Cardiac fibroblast (primary cell): ENCODE data around the gene GOSR2.

Experiments used
- DNase-seq, 2 donors: peaks; one replicate each; pipeline versions ENCODE4 v3.0.0 to v3.0.0-alpha.2; 2010; ENCODE audit warnings: low read depth in 2 of 2
- H3K4me3 ChIP-seq, 2 donors: replicated peaks in 1 of 2; 1 replicate in 1 of 2; 2 replicates in 1 of 2; pipeline ENCODE4 v1.5.1; 2011; ENCODE audit warnings: low read depth in 2 of 2, low read length in 2 of 2, mild to moderate bottlenecking in 2 of 2, moderate library complexity in 1 of 2
- CTCF ChIP-seq: IDR thresholded peaks from one replicate; pipeline ENCODE4 v1.5.1; 2011; ENCODE audit warnings: low read depth, mild to moderate bottlenecking, low read length, inconsistent platforms

The GOSR2 gene

GRCh38 chr17:46935658-46936266 is 12.8 kb downstream of the GOSR2 start:
- H3K4me3 ChIP-seq, result no peak overlapping the region
- DNase-seq, result peak; percentile 51 to 64
- no peak for TF ChIP-seq CTCF

GRCh38 chr17:46940692-46941404 is 17.9 kb downstream of the GOSR2 start:
- H3K4me3 ChIP-seq, result no peak overlapping the region
- peak; percentile 76 to 80 for DNase-seq
- peak; percentile 87 for TF ChIP-seq CTCF

- DNase-seq, result peak; percentile 83 to 88
- TF ChIP-seq CTCF, result peak; percentile 98
- H3K4me3 ChIP-seq, result no peak overlapping the region
Observed at GRCh38 chr17:46942441-46943217, 19.7 kb downstream of the GOSR2 start.

- no peak for TF ChIP-seq CTCF
- no peak for DNase-seq
Observed at GRCh38 chr17:46943218-46943500, 20.2 kb downstream of the GOSR2 start.

GRCh38 chr17:46943501-46944393 is 20.8 kb downstream of the GOSR2 start:
- DNase-seq, result peak; percentile 33 to 36
- TF ChIP-seq CTCF, result no peak
- no peak overlapping the region for H3K4me3 ChIP-seq

More at GRCh38 chr17:46943218-46943500, 20.2 kb downstream of the GOSR2 start:
- no peak overlapping the region for H3K4me3 ChIP-seq

- no peak for TF ChIP-seq CTCF
- H3K4me3 ChIP-seq, result no peak overlapping the region
- no peak for DNase-seq
Observed at GRCh38 chr17:46944931-46945330, 22.0 kb downstream of the GOSR2 start.
